ENCODE measurements around the gene PLA2G4E. TPM values are rescaled to one million over a fixed set of nuclear protein-coding genes. Genes with fewer than 3 reads are reported as not detected.

The PLA2G4E gene
- total RNA-seq, 1 experiment from 2014 or later = 0.09 TPM

DNA sequence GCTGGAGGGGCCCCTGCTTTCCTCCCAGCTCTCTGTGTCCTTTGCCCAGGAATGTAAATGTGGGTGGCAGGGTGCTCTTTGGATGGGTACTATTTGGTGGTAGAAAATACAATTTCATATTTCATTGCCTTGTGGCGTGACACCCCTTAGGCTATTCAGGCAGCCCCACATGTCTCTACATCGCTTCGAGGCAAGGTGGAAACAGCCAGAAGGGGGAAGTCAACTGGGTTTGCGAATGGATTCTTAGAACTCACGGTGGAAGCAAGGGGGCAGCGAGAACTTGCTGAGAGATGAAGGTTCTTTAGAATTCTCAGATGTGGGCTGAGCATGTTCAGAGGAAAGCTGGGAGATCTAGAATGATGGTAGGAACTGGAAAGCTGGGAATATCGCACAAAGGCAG, 48.2 kb upstream of the PLA2G4E start:
- Mint-ChIP-seq H3K27me3 (ENCODE audit: unreplicated experiment) (no peaks in the 10 kb centered on the region), H3K27ac (ENCODE audit: unreplicated experiment) (no peak overlapping the region), H3K4me1 (ENCODE audit: low read depth, unreplicated experiment) (peaks cover 9% of the 10 kb centered on the region), H3K4me3 (ENCODE audit: low read depth, unreplicated experiment) (no peak overlapping the region), H3K36me3 (ENCODE audit: insufficient read depth, unreplicated experiment) (peaks cover 5% of the 10 kb centered on the region), H3K9me3 (ENCODE audit: low read depth, unreplicated experiment) (peaks cover 2% of the 10 kb centered on the region)
- no peak for DNase-seq
- BruUV-seq (replicated peaks) = no TSS peak
- CTCF ChIA-PET = no interaction called here
- intact Hi-C loops (cut with micrococcal nuclease; ENCODE audit: unreplicated experiment) = loop anchor here (5.0 kb wide), 1 partner anchor 403 kb away; no protein-coding TSS in a partner anchor
- TF ChIP-seq, protein P1, sequence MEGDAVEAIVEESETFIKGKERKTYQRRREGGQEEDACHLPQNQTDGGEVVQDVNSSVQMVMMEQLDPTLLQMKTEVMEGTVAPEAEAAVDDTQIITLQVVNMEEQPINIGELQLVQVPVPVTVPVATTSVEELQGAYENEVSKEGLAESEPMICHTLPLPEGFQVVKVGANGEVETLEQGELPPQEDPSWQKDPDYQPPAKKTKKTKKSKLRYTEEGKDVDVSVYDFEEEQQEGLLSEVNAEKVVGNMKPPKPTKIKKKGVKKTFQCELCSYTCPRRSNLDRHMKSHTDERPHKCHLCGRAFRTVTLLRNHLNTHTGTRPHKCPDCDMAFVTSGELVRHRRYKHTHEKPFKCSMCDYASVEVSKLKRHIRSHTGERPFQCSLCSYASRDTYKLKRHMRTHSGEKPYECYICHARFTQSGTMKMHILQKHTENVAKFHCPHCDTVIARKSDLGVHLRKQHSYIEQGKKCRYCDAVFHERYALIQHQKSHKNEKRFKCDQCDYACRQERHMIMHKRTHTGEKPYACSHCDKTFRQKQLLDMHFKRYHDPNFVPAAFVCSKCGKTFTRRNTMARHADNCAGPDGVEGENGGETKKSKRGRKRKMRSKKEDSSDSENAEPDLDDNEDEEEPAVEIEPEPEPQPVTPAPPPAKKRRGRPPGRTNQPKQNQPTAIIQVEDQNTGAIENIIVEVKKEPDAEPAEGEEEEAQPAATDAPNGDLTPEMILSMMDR (IDR thresholded peaks at IDR 0.05; ENCODE audit: unreplicated experiment) = no peak

DNA sequence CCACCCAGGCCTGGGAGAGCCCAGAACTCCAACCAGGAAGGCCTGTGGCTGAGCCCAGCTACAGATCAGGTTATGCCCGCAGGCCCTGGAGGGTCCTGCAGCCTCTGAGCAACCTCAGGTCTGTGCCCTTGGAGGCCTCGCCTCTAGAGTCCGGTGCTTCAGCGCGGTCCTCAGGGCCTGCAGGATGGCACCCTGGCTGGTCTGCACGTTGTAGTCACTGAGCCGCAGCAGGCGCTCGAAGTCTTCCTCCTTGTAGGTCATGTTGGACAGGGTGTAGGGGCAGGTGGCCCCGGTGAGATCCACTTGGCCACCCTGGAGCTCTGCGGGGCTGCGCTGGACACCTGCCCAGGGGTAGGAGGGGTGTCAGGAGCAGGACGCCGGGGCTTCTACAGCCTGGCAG, 47.8 kb upstream of the PLA2G4E start:
- H3K36me3 Mint-ChIP-seq (ENCODE audit: insufficient read depth, unreplicated experiment) = peaks cover 5% of the 10 kb centered on the region
- no peaks in the 10 kb centered on the region for H3K27me3 Mint-ChIP-seq (ENCODE audit: unreplicated experiment)
- peaks cover 9% of the 10 kb centered on the region for H3K4me1 Mint-ChIP-seq (ENCODE audit: low read depth, unreplicated experiment)
- intact Hi-C loops (cut with micrococcal nuclease; ENCODE audit: unreplicated experiment) = loop anchor here (5.0 kb wide), 1 partner anchor 404 kb away; no protein-coding TSS in a partner anchor
- CTCF ChIA-PET = no interaction called here
- TF ChIP-seq, protein P1 (IDR thresholded peaks at IDR 0.05; ENCODE audit: unreplicated experiment) = no peak
- H3K9me3 Mint-ChIP-seq (ENCODE audit: low read depth, unreplicated experiment) = peaks cover 2% of the 10 kb centered on the region
- no TSS peak for BruUV-seq (replicated peaks)
- H3K27ac Mint-ChIP-seq (ENCODE audit: unreplicated experiment) = no peak overlapping the region
- H3K4me3 Mint-ChIP-seq (ENCODE audit: low read depth, unreplicated experiment) = no peak overlapping the region
- DNase-seq = no peak

DNA sequence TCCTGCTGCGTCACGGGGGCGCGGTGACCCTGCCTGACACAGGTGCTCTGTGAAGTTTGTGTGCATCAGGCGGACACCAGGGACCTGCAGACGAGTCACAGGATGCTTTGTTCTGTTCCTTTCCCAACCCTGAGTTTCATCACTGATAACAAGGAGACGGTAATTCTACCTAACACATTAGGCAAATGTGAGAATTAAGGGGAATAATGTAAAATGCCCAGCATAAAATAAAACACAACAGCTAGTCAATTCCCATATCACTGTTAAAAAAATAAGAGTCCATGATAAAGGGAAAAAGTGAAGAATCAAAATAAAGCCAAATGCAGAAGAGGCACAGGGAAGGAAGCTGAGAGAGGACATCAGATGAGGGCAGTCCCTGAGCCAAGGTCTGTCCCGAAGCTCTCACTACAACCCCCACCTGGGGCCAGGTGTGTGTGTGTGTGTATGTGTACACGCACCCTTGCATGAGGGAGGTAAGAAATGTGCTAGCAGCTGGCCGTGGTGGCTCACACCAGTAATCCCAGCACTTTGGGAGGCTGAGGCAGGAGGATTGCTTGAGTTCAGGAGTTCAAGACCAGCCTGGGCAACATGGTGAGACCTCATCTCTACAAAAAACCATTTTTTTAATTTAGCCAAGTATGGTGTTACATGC, 46.0 kb upstream of the PLA2G4E start:
- no peaks in the 10 kb centered on the region for H3K27me3 Mint-ChIP-seq (ENCODE audit: unreplicated experiment)
- no peak overlapping the region for H3K4me3 Mint-ChIP-seq (ENCODE audit: low read depth, unreplicated experiment)
- no peak for DNase-seq
- peaks cover 5% of the 10 kb centered on the region for H3K36me3 Mint-ChIP-seq (ENCODE audit: insufficient read depth, unreplicated experiment)
- intact Hi-C loops (cut with micrococcal nuclease; ENCODE audit: unreplicated experiment) = loop anchor here (1.0 to 5.0 kb wide), 2 partner anchors 70 to 405 kb away; no protein-coding TSS in a partner anchor
- H3K27ac Mint-ChIP-seq (ENCODE audit: unreplicated experiment) = no peak overlapping the region
- no TSS peak for BruUV-seq (replicated peaks)
- peaks cover 2% of the 10 kb centered on the region for H3K9me3 Mint-ChIP-seq (ENCODE audit: low read depth, unreplicated experiment)
- TF ChIP-seq, protein P1 (IDR thresholded peaks at IDR 0.05; ENCODE audit: unreplicated experiment) = no peak
- CTCF ChIA-PET = no interaction called here
- peaks cover 9% of the 10 kb centered on the region for H3K4me1 Mint-ChIP-seq (ENCODE audit: low read depth, unreplicated experiment)

DNA sequence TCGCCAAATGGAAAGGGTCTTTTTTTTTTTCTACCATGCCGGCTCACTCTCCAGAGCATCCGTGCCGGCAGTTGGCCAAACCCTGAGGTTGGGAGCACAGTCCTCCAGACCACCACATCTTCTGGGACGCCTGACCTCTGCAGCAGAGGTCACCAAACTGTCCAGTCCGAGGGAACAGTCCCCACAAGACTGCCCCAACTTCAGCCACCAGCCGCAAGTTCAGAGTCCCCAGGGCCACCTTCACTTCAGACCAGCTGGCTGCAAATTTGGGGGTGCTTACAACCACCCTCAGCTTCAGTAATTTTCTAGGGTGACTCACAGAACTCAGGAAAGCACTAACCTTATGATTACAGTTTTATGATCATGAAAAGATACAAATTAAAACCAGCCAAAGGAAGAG, 44.6 kb upstream of the PLA2G4E start:
- no TSS peak for BruUV-seq (replicated peaks)
- intact Hi-C loops (cut with micrococcal nuclease; ENCODE audit: unreplicated experiment) = loop anchor here (5.0 kb wide), 1 partner anchor 407 kb away; no protein-coding TSS in a partner anchor
- Mint-ChIP-seq H3K27me3 (ENCODE audit: unreplicated experiment) (no peaks in the 10 kb centered on the region), H3K4me3 (ENCODE audit: low read depth, unreplicated experiment) (no peak overlapping the region), H3K27ac (ENCODE audit: unreplicated experiment) (no peak overlapping the region), H3K36me3 (ENCODE audit: insufficient read depth, unreplicated experiment) (peaks cover 5% of the 10 kb centered on the region), H3K9me3 (ENCODE audit: low read depth, unreplicated experiment) (peaks cover 2% of the 10 kb centered on the region), H3K4me1 (ENCODE audit: low read depth, unreplicated experiment) (peaks cover 9% of the 10 kb centered on the region)
- TF ChIP-seq, protein P1 (IDR thresholded peaks at IDR 0.05; ENCODE audit: unreplicated experiment) = no peak
- no peak for DNase-seq
- CTCF ChIA-PET = interaction anchor here (0.7 to 0.9 kb wide), 2 partner anchors 19 to 73 kb away, joined by 3 read pairs; no protein-coding TSS in a partner anchor

Measured in Calu3 (cell line).